ENCODE measurements around the gene CBFB.

Gene CBFB

GRCh38 chr16:67043420-67043819 is 14.5 kb downstream of the CBFB start:
- no peak for TF ChIP-seq ZNF274 (IDR thresholded peaks at IDR 0.05; ENCODE audit: low read depth, low read length)
- H3K4me3 ChIP-seq (ENCODE audit: low read length): no peak overlapping the region

GRCh38 chr16:67050796-67051195 is 21.8 kb downstream of the CBFB start:
- H3K4me3 ChIP-seq (ENCODE audit: low read length): no peak overlapping the region
- no peak for TF ChIP-seq ZNF274 (IDR thresholded peaks at IDR 0.05; ENCODE audit: low read depth, low read length)

GRCh38 chr16:67052399-67052798 is 23.4 kb downstream of the CBFB start:
- TF ChIP-seq ZNF274 (IDR thresholded peaks at IDR 0.05; ENCODE audit: low read depth, low read length): no peak
- no peak overlapping the region for H3K4me3 ChIP-seq (ENCODE audit: low read length)

GRCh38 chr16:67053767-67054334 is 24.9 kb downstream of the CBFB start:
- no peak overlapping the region for H3K4me3 ChIP-seq (ENCODE audit: low read length)
- no peak for TF ChIP-seq ZNF274 (IDR thresholded peaks at IDR 0.05; ENCODE audit: low read depth, low read length)

GRCh38 chr16:67054901-67055300 is 26.0 kb downstream of the CBFB start:
- H3K4me3 ChIP-seq (ENCODE audit: low read length): no peak overlapping the region
- TF ChIP-seq ZNF274 (IDR thresholded peaks at IDR 0.05; ENCODE audit: low read depth, low read length): no peak

GRCh38 chr16:67055712-67056487 is 27.0 kb downstream of the CBFB start:
- no peak for TF ChIP-seq ZNF274 (IDR thresholded peaks at IDR 0.05; ENCODE audit: low read depth, low read length)
- H3K4me3 ChIP-seq (ENCODE audit: low read length): no peak overlapping the region

- no peak for TF ChIP-seq ZNF274 (IDR thresholded peaks at IDR 0.05; ENCODE audit: low read depth, low read length)
- no peak overlapping the region for H3K4me3 ChIP-seq (ENCODE audit: low read length)
Observed at GRCh38 chr16:67063008-67063407, 34.1 kb downstream of the CBFB start.

- no peak for TF ChIP-seq ZNF274 (IDR thresholded peaks at IDR 0.05; ENCODE audit: low read depth, low read length)
- no peak overlapping the region for H3K4me3 ChIP-seq (ENCODE audit: low read length)
Observed at GRCh38 chr16:67068212-67068753, 39.3 kb downstream of the CBFB start.

- no peak for TF ChIP-seq ZNF274 (IDR thresholded peaks at IDR 0.05; ENCODE audit: low read depth, low read length)
Observed at GRCh38 chr16:67071476-67072048, 42.6 kb downstream of the CBFB start.

GRCh38 chr16:67075331-67075730 is 46.4 kb downstream of the CBFB start:
- no peak overlapping the region for H3K4me3 ChIP-seq (ENCODE audit: low read length)
- no peak for TF ChIP-seq ZNF274 (IDR thresholded peaks at IDR 0.05; ENCODE audit: low read depth, low read length)

More at GRCh38 chr16:67071476-67072048, 42.6 kb downstream of the CBFB start:
- H3K4me3 ChIP-seq (ENCODE audit: low read length): no peak overlapping the region

- TF ChIP-seq ZNF274 (IDR thresholded peaks at IDR 0.05; ENCODE audit: low read depth, low read length): no peak
- H3K4me3 ChIP-seq (ENCODE audit: low read length): no peak overlapping the region
Observed at GRCh38 chr16:67077871-67078270, 48.9 kb downstream of the CBFB start.

- TF ChIP-seq ZNF274 (IDR thresholded peaks at IDR 0.05; ENCODE audit: low read depth, low read length): no peak
Observed at GRCh38 chr16:67082100-67082499, 53.2 kb downstream of the CBFB start.

GRCh38 chr16:67082891-67083290 is 53.9 kb downstream of the CBFB start:
- no peak for TF ChIP-seq ZNF274 (IDR thresholded peaks at IDR 0.05; ENCODE audit: low read depth, low read length)
- no peak overlapping the region for H3K4me3 ChIP-seq (ENCODE audit: low read length)

More at GRCh38 chr16:67082100-67082499, 53.2 kb downstream of the CBFB start:
- no peak overlapping the region for H3K4me3 ChIP-seq (ENCODE audit: low read length)

GRCh38 chr16:67084345-67085028 is 55.5 kb downstream of the CBFB start:
- peak overlapping the region; percentile 52; the same call in 1 of the 2 replicates for H3K4me3 ChIP-seq (ENCODE audit: low read length)
- no peak for TF ChIP-seq ZNF274 (IDR thresholded peaks at IDR 0.05; ENCODE audit: low read depth, low read length)

Data from GM08714 (cell line).